Central memory CD8-positive, alpha-beta T cell (primary cell): ENCODE measurements around the gene ARID3A.

Experiments used
- ATAC-seq: fragments of 150-1000 bp; cut with Tn5 transposase; replicated peaks from 2 replicates; pipeline ENCODE4 v1.10.0; 2022; ENCODE audit warnings: mild to moderate bottlenecking, moderate FRiP score, moderate number of reproducible peaks; ENCODE audit not compliant: poor library complexity, severe bottlenecking; ENCODE audit errors: extremely low read depth
- DNase-seq, 2 donors: peaks; one replicate each; pipeline ENCODE4 v3.0.0; 2021; ENCODE audit warnings: low spot score in 2 of 2
- H3K27ac Mint-ChIP-seq: one replicate; pipeline ENCODE4 v1.8.0; 2022; ENCODE audit warnings: low read depth, mild to moderate bottlenecking, moderate library complexity, mixed read lengths
- H3K27me3 Mint-ChIP-seq: one replicate; pipeline ENCODE4 v1.8.0; 2022; ENCODE audit warnings: mixed read lengths
- H3K36me3 Mint-ChIP-seq: one replicate; pipeline ENCODE4 v1.8.0; 2022; ENCODE audit warnings: mild to moderate bottlenecking, moderate library complexity, mixed read lengths; ENCODE audit not compliant: insufficient read depth
- H3K4me1 Mint-ChIP-seq: one replicate; pipeline ENCODE4 v1.8.0; 2022; ENCODE audit warnings: mixed read lengths
- H3K4me3 Mint-ChIP-seq: one replicate; pipeline ENCODE4 v1.8.0; 2022; ENCODE audit warnings: mild to moderate bottlenecking, moderate library complexity, mixed read lengths
- H3K9me3 Mint-ChIP-seq: one replicate; pipeline ENCODE4 v1.8.0; 2022; ENCODE audit warnings: mixed read lengths

The ARID3A gene

GRCh38 chr19:961866-962620 lies 36.2 kb downstream of the ARID3A start:
- Mint-ChIP-seq H3K36me3 (peaks cover 4% of the 10 kb centered on the region), H3K4me1 (no peaks in the 10 kb centered on the region), H3K27me3 (no peaks in the 10 kb centered on the region), H3K4me3 (no peak overlapping the region), H3K9me3 (no peaks in the 10 kb centered on the region), H3K27ac (no peak overlapping the region)
- DNase-seq, result no peak
- no peak for ATAC-seq

DNA sequence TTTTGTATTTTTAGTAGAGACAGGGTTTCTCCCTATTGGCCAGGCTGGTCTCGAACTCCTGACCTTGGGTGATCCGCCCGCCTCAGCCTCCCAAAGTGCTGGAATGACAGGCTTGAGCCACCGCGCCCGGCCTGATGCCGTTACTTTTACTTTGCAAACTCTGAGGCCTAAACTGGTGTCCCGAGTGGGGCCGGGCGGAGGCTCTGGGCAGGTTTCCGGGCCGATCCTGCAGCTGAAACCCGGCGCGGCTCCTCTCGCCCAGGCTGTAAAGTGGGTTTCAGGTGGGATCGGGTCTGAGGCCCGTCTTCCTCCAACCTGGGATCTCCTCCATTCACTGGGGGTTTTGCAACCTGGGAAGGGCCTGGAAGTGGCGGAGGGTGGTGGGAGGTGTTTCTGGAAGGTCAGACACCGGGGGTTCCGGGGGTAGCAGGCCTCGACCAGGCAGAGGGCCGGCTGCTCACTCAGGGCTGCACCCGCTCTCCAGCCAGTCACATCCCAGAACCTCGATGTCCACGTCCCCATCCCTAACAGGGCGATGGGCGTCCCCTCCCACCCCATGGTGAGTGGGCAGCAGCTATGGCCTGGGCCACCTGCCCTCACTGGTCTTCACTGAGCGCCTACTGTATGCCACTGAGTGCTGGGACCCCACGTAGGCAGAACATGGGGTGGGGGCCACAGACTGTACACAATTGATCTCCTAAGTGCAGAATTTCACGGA lies 37.0 kb downstream of the ARID3A start:
- no peaks in the 10 kb centered on the region for H3K9me3 Mint-ChIP-seq
- ATAC-seq (no peak), DNase-seq (no peak)
- no peaks in the 10 kb centered on the region for H3K4me1 Mint-ChIP-seq
- no peak overlapping the region for H3K4me3 Mint-ChIP-seq
- no peak overlapping the region for H3K27ac Mint-ChIP-seq
- no peaks in the 10 kb centered on the region for H3K27me3 Mint-ChIP-seq
- peaks cover 6% of the 10 kb centered on the region for H3K36me3 Mint-ChIP-seq

- peaks cover 10% of the 10 kb centered on the region for H3K36me3 Mint-ChIP-seq
- no peak overlapping the region for H3K27ac Mint-ChIP-seq
- DNase-seq (no peak), ATAC-seq (no peak)
- no peaks in the 10 kb centered on the region for H3K9me3 Mint-ChIP-seq
- no peaks in the 10 kb centered on the region for H3K27me3 Mint-ChIP-seq
- H3K4me1 Mint-ChIP-seq, result no peaks in the 10 kb centered on the region
- no peak overlapping the region for H3K4me3 Mint-ChIP-seq
These were observed 37.7 kb downstream of the ARID3A start for GRCh38 chr19:963486-963951.

- no peaks in the 10 kb centered on the region for H3K27me3 Mint-ChIP-seq
- H3K27ac Mint-ChIP-seq, result no peak overlapping the region
- H3K4me1 Mint-ChIP-seq, result no peaks in the 10 kb centered on the region
- H3K4me3 Mint-ChIP-seq, result no peak overlapping the region
- DNase-seq (no peak), ATAC-seq (no peak)
- peaks cover 10% of the 10 kb centered on the region for H3K36me3 Mint-ChIP-seq
- H3K9me3 Mint-ChIP-seq, result no peaks in the 10 kb centered on the region
These were observed 38.3 kb downstream of the ARID3A start for GRCh38 chr19:964116-964520.

DNA sequence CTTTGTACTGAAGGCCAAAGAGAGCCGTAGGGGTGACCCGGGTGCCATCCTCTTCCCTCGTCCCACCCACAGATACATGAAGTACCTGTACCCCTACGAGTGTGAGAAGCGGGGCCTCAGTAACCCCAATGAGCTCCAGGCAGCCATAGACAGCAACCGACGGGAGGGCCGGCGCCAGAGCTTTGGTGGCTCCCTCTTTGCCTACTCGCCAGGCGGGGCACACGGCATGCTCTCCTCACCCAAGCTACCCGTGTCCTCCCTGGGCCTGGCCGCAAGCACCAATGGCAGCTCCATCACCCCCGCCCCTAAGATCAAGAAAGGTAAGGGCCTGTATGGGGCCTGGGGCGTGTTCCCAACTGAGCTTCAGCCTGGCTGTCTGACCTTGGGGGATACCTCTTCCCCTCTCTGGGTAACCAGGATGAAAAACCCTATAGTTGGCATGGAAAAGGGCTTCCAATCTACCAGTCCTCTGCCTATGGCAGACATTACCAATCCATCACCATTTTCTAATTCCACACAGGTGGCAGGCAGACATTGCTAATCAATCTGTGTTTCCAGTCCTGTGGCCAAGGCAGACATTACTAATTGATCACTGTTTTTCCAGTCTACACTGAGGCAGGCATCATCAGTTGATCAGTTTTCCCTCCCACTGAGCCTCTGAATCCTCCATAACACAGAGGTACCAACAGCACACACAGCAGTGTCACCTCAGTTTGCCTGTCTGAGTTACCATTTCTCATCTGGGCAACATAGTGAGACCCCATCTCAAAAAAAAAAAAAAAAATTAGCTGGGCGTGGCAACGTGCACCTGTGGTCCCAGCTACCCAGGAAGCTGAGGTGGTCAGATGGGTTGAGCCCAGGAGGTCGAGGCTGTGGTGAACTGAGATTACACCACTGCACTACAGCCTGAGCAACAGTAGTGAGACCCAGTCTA lies 39.2 kb downstream of the ARID3A start:
- Mint-ChIP-seq H3K27ac (no peak overlapping the region), H3K4me3 (no peak overlapping the region), H3K4me1 (no peaks in the 10 kb centered on the region), H3K27me3 (no peaks in the 10 kb centered on the region), H3K36me3 (peaks cover 12% of the 10 kb centered on the region), H3K9me3 (no peaks in the 10 kb centered on the region)
- ATAC-seq, result no peak
- DNase-seq, result no peak

DNA sequence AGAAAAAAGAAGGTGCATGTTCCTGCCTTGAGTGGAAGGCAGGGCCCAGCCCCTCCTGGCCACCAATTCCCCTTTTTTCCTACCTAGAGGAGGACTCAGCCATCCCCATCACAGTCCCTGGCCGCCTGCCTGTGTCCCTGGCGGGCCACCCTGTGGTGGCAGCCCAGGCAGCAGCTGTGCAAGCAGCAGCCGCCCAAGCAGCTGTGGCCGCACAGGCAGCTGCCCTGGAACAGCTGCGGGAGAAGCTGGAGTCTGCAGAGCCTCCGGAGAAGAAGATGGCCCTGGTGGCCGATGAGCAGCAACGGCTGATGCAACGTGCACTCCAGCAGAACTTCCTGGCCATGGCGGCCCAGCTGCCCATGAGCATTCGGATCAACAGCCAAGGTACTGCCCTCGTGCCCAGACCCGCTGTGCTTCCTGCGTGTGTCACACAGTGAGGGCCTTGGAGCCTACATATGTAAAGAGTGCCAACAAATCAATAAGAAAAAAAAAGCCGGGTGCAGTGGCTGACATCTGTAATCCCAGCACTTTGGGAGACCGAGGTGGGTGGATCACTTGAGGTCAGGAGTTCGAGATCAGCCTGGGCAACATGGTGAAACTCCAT lies 40.8 kb downstream of the ARID3A start:
- H3K9me3 Mint-ChIP-seq, result no peaks in the 10 kb centered on the region
- no peak overlapping the region for H3K27ac Mint-ChIP-seq
- DNase-seq (no peak), ATAC-seq (no peak)
- H3K36me3 Mint-ChIP-seq, result peaks cover 17% of the 10 kb centered on the region
- H3K27me3 Mint-ChIP-seq, result no peaks in the 10 kb centered on the region
- no peak overlapping the region for H3K4me3 Mint-ChIP-seq
- no peaks in the 10 kb centered on the region for H3K4me1 Mint-ChIP-seq

- peaks cover 12% of the 10 kb centered on the region for H3K36me3 Mint-ChIP-seq
- no peaks in the 10 kb centered on the region for H3K9me3 Mint-ChIP-seq
- no peaks in the 10 kb centered on the region for H3K4me1 Mint-ChIP-seq
- H3K27me3 Mint-ChIP-seq, result no peaks in the 10 kb centered on the region
- ATAC-seq, result no peak
- H3K27ac Mint-ChIP-seq, result peak overlapping the region; percentile 76
- no peak for DNase-seq
- H3K4me3 Mint-ChIP-seq, result no peak overlapping the region
These were observed 44.9 kb downstream of the ARID3A start for GRCh38 chr19:970695-971094.

DNA sequence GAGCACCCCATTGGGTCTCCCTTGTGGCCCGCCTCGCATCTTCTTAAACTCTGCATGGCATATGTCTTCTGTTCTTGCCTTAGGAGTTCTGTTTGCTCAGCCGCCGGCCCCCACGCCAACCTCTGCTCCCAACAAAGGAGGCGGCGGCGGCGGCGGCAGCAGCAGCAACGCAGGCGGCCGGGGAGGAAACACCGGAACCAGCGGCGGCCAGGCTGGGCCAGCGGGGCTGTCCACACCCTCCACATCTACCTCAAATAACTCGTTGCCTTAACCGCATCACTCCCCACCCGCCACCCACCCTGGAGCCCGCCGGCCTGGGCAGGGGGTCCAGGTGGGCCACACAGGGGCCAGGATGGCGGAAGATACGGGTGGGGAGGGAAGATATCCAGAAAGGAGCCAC lies 46.0 kb downstream of the ARID3A start:
- no peaks in the 10 kb centered on the region for H3K4me1 Mint-ChIP-seq

GRCh38 chr19:972281-972680 lies 46.4 kb downstream of the ARID3A start:
- Mint-ChIP-seq H3K4me3 (no peak overlapping the region), H3K4me1 (no peaks in the 10 kb centered on the region), H3K27me3 (no peaks in the 10 kb centered on the region), H3K27ac (no peak overlapping the region), H3K9me3 (no peaks in the 10 kb centered on the region), H3K36me3 (peaks cover 12% of the 10 kb centered on the region)
- no peak for ATAC-seq
- DNase-seq, result no peak

More for the DNA sequence above, 46.0 kb downstream of the ARID3A start:
- no peak for ATAC-seq
- no peaks in the 10 kb centered on the region for H3K27me3 Mint-ChIP-seq
- H3K27ac Mint-ChIP-seq, result no peak overlapping the region
- no peaks in the 10 kb centered on the region for H3K9me3 Mint-ChIP-seq
- no peak for DNase-seq
- H3K36me3 Mint-ChIP-seq, result peaks cover 12% of the 10 kb centered on the region
- H3K4me3 Mint-ChIP-seq, result no peak overlapping the region

GRCh38 chr19:973726-974563 lies 48.1 kb downstream of the ARID3A start:
- no peaks in the 10 kb centered on the region for H3K9me3 Mint-ChIP-seq
- H3K4me3 Mint-ChIP-seq, result no peak overlapping the region
- peaks cover 7% of the 10 kb centered on the region for H3K36me3 Mint-ChIP-seq
- H3K27me3 Mint-ChIP-seq, result no peaks in the 10 kb centered on the region
- no peak overlapping the region for H3K27ac Mint-ChIP-seq
- DNase-seq, result no peak
- no peak for ATAC-seq
- no peaks in the 10 kb centered on the region for H3K4me1 Mint-ChIP-seq

DNA sequence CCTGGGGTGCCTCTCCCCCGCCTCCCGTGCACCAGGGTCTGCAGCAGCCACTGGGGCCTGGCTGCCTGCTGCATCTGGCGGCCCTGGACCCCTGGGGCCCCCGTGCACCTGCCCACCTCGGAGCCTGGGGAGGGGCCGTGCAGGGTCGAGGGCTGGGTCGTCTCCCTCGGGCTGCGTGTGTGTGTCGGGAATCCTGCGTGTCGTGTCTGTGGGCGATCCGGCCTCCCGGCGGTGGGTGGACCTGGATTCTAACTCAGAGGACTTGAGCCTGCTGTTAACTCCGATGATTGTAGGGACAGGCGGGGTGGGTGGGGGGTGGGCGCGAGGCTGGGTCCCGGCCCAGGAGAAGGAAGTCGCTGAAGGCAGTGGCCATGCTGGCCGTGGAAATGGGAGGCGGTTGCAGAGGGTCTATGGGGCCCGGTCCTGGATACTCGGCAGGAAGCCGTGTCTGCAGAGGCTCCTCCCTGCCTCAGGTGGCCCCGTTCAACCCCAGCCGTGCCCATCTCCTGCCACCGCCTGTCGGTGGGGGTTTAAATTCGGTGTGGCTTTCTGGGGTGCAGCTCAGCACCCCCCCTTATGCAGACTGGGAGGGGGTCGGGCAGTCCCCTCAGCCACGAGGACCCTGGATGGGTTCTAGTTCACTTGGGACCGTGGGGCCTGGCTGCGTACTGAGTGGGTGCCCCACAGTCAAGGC lies 48.9 kb downstream of the ARID3A start:
- no peak for ATAC-seq
- Mint-ChIP-seq H3K36me3 (peaks cover 7% of the 10 kb centered on the region), H3K4me3 (no peak overlapping the region), H3K27ac (no peak overlapping the region), H3K27me3 (no peaks in the 10 kb centered on the region), H3K9me3 (no peaks in the 10 kb centered on the region), H3K4me1 (no peaks in the 10 kb centered on the region)
- no peak for DNase-seq
